ENCODE measurements around the gene PTPRG. TPM values are rescaled to one million over a fixed set of nuclear protein-coding genes. Genes with fewer than 3 reads are reported as not detected.

PTPRG gene
- total RNA-seq, 6 experiments from 2014 or later = 11.7 to 27.8 (median 14.7) TPM

GRCh38 chr3:61582846-61583245 is 21.5 kb downstream of the PTPRG start:
- intact Hi-C loops (cut with DNase I) = no loop called here
- Histone ChIP-seq H3K36me3 (no peaks in the 10 kb centered on the region), H3K27ac (no peak overlapping the region), H3K27me3 (no peaks in the 10 kb centered on the region), H3K4me3 (no peak overlapping the region), H3K4me1 (no peaks in the 10 kb centered on the region), H3K9me3 (no peaks in the 10 kb centered on the region)
- WGBS (ENCODE audit: insufficient coverage, low coverage, low lambda C conversion rate, missing lambda C conversion rate) = 86% methylated on average over 4 of the region's 4 CpGs
- ATAC-seq = no peak
- no peak for DNase-seq
- TF ChIP-seq CTCF (IDR thresholded peaks at IDR 0.05) (no peak), POLR2A (IDR thresholded peaks at IDR 0.05) (no peak)

GRCh38 chr3:61583890-61584875 is 22.8 kb downstream of the PTPRG start:
- TF ChIP-seq POLR2A (IDR thresholded peaks at IDR 0.05) = no peak
- TF ChIP-seq CTCF (IDR thresholded peaks at IDR 0.05) = no peak
- Histone ChIP-seq H3K4me1 (no peaks in the 10 kb centered on the region), H3K36me3 (no peaks in the 10 kb centered on the region), H3K4me3 (no peak overlapping the region), H3K27me3 (no peaks in the 10 kb centered on the region), H3K9me3 (no peaks in the 10 kb centered on the region), H3K27ac (no peak overlapping the region)
- no peak for DNase-seq
- 68% methylated on average over 10 of the region's 10 CpGs for WGBS (ENCODE audit: insufficient coverage, low coverage, low lambda C conversion rate, missing lambda C conversion rate)
- ATAC-seq = no peak
- intact Hi-C loops (cut with DNase I) = no loop called here

- no peaks in the 10 kb centered on the region for H3K9me3 ChIP-seq
- no peaks in the 10 kb centered on the region for H3K36me3 ChIP-seq
- DNase-seq = no peak
- no peaks in the 10 kb centered on the region for H3K4me1 ChIP-seq
- 83% methylated on average over 4 of the region's 5 CpGs for WGBS (ENCODE audit: insufficient coverage, low coverage, low lambda C conversion rate, missing lambda C conversion rate)
- H3K27me3 ChIP-seq = no peaks in the 10 kb centered on the region
- intact Hi-C loops (cut with DNase I) = no loop called here
- no peak overlapping the region for H3K4me3 ChIP-seq
- TF ChIP-seq POLR2A (IDR thresholded peaks at IDR 0.05) = no peak
- no peak for TF ChIP-seq CTCF (IDR thresholded peaks at IDR 0.05)
- ATAC-seq = no peak
- no peak overlapping the region for H3K27ac ChIP-seq
These were observed 28.5 kb downstream of the PTPRG start for GRCh38 chr3:61589856-61590255.

DNA sequence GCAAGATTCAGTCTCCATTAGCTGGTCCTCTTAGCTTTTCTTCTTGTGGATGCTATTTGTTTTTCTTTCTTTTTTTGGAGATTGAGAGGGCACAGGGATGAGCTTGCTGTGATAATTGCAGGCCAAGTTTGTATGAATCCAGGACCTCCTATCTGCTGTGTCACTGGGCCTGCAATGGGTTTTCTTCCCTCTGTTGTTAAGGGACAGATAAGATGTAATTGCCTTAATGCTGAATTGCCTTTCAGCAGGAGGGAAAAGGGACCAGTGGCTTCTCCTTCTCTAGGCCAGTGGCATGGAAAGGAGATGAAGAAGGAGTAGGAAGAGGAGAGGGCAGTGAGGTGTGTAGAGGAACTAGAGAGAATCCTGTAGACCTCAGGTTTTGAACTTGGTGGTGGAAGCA is 29.9 kb downstream of the PTPRG start:
- ATAC-seq (no peak), DNase-seq (no peak)
- H3K27me3 ChIP-seq = no peaks in the 10 kb centered on the region
- H3K36me3 ChIP-seq = no peaks in the 10 kb centered on the region
- TF ChIP-seq CTCF (IDR thresholded peaks at IDR 0.05) (no peak), POLR2A (IDR thresholded peaks at IDR 0.05) (no peak)
- no peaks in the 10 kb centered on the region for H3K4me1 ChIP-seq
- no peaks in the 10 kb centered on the region for H3K9me3 ChIP-seq
- intact Hi-C loops (cut with DNase I) = no loop called here
- H3K4me3 ChIP-seq = no peak overlapping the region
- H3K27ac ChIP-seq = no peak overlapping the region

Measured in right lobe of liver (tissue), 6 donors.